ENCODE results near the gene GDF10.

The GDF10 gene

GRCh38 chr10:47314416-47314970 is 14.5 kb downstream of the GDF10 start:
- no peak for DNase-seq (ENCODE audit: low read depth, low spot score)

GRCh38 chr10:47315421-47315820 is 15.4 kb downstream of the GDF10 start:
- DNase-seq (ENCODE audit: low read depth, low spot score): no peak

GRCh38 chr10:47316131-47316530 is 16.1 kb downstream of the GDF10 start:
- DNase-seq (ENCODE audit: low read depth, low spot score): no peak

GRCh38 chr10:47317251-47317650 is 17.3 kb downstream of the GDF10 start:
- no peak for DNase-seq (ENCODE audit: low read depth, low spot score)

- DNase-seq (ENCODE audit: low read depth, low spot score): no peak
Observed at GRCh38 chr10:47318706-47319105, 18.7 kb downstream of the GDF10 start.

GRCh38 chr10:47319784-47320183 is 19.8 kb downstream of the GDF10 start:
- DNase-seq (ENCODE audit: low read depth, low spot score): no peak

GRCh38 chr10:47320812-47321211 is 20.8 kb downstream of the GDF10 start:
- no peak for DNase-seq (ENCODE audit: low read depth, low spot score)

- DNase-seq (ENCODE audit: low read depth, low spot score): no peak
Observed at GRCh38 chr10:47321521-47322195, 21.7 kb downstream of the GDF10 start.

- no peak for DNase-seq (ENCODE audit: low read depth, low spot score)
Observed at GRCh38 chr10:47322300-47323061, 22.5 kb downstream of the GDF10 start, which contains the start of gene GDF2. GDF2 (plus strand) TSS chr10:47322454; CDS start chr10:47322669, 215 bp downstream.

- DNase-seq (ENCODE audit: low read depth, low spot score): no peak
Observed at GRCh38 chr10:47323087-47323486, 23.1 kb downstream of the GDF10 start.

- DNase-seq (ENCODE audit: low read depth, low spot score): no peak
Observed at GRCh38 chr10:47323636-47324296, 23.8 kb downstream of the GDF10 start.

- DNase-seq (ENCODE audit: low read depth, low spot score): no peak
Observed at GRCh38 chr10:47325303-47326291, 25.6 kb downstream of the GDF10 start.

- no peak for DNase-seq (ENCODE audit: low read depth, low spot score)
Observed at GRCh38 chr10:47326306-47326926, 26.4 kb downstream of the GDF10 start.

GRCh38 chr10:47326927-47327330 is 26.9 kb downstream of the GDF10 start:
- DNase-seq (ENCODE audit: low read depth, low spot score): no peak

- no peak for DNase-seq (ENCODE audit: low read depth, low spot score)
Observed at GRCh38 chr10:47329855-47330254, 29.9 kb downstream of the GDF10 start.

- DNase-seq (ENCODE audit: low read depth, low spot score): no peak
Observed at GRCh38 chr10:47330366-47330765, 30.4 kb downstream of the GDF10 start.

- no peak for DNase-seq (ENCODE audit: low read depth, low spot score)
Observed at GRCh38 chr10:47330804-47331203, 30.8 kb downstream of the GDF10 start.

- no peak for DNase-seq (ENCODE audit: low read depth, low spot score)
Observed at GRCh38 chr10:47331491-47331890, 31.5 kb downstream of the GDF10 start.

GRCh38 chr10:47331954-47332353 is 32.0 kb downstream of the GDF10 start:
- no peak for DNase-seq (ENCODE audit: low read depth, low spot score)

- DNase-seq (ENCODE audit: low read depth, low spot score): no peak
Observed at GRCh38 chr10:47332371-47332770, 32.4 kb downstream of the GDF10 start.

GRCh38 chr10:47332946-47333345 is 32.9 kb downstream of the GDF10 start:
- no peak for DNase-seq (ENCODE audit: low read depth, low spot score)
